GM23248 (cell line): ENCODE measurements around the gene INHBB.

Experiments used
- EZH2 ChIP-seq: fragments of 200-600 bp; sonication (generic); IDR thresholded peaks from 2 replicates; pipeline ENCODE4 v1.6.1; 2018; ENCODE audit warnings: antibody characterized with exemption, mild to moderate bottlenecking; ENCODE audit not compliant: insufficient read depth, poor library complexity, severe bottlenecking
- EZH2phosphoT487 ChIP-seq: fragments of 200-600 bp; sonication (generic); IDR thresholded peaks from 2 replicates; pipeline ENCODE4 v1.6.1; 2018; ENCODE audit warnings: antibody characterized with exemption, moderate library complexity, mild to moderate bottlenecking, low read depth; ENCODE audit not compliant: insufficient read depth

DNA sequence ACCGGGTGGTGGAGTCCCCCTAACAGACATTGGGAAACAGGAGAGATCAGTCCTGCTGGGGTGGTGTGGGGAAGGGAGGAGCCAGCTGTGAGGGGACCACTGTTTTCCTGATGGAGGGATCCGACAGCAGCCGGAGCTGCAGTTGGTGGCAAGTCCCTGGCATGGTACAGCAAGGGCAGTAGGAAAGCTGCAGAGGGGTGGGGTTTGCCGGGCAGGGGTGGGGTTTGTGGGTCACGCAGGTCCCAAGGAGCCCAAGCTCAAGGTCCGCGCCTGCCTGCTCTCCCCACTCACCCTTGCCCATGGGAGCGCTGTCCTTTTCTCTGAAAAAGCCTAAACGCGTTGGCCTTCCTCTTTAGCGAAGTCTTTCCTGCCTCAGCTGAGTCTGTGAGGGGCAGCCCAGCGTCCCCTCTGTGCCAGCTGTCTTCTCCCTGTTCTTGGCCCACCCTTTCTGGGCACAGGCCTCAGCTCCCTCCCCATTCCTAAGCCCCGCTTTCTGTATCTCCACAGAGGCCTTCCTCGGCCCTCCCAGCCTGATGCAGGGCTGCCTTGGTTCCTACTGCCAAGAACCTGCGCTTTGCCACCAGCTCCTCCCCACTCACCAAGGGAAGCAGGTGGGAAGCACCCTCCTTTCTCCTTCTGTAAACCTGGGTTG is 29.3 kb upstream of the INHBB start:
- TF ChIP-seq EZH2 (no peak), EZH2phosphoT487 (no peak)
